PC-3 (cell line): Measurements from ENCODE around the gene EAF2.
"Not testable (repeated sequence)": the region's sequence is repeated elsewhere in the genome, so short reads cannot be mapped to it uniquely, and the experiment has no call there.

Experiments used
- EZH2phosphoT487 ChIP-seq: fragments of 300-600 bp; sonication (generic); IDR thresholded peaks from 2 replicates; pipeline ENCODE4 v1.6.1; 2018; ENCODE audit warnings: mild to moderate bottlenecking, antibody characterized with exemption, low read length, borderline replicate concordance
- TF ChIP-seq, protein P1 (sequence below): fragments of 300-600 bp; sonication (generic); conservative IDR thresholded peaks from 2 replicates; pipeline ENCODE4 v1.5.1; 2017; ENCODE audit warnings: antibody characterized with exemption, low read depth, mild to moderate bottlenecking, low read length

- TF ChIP-seq, protein P1, sequence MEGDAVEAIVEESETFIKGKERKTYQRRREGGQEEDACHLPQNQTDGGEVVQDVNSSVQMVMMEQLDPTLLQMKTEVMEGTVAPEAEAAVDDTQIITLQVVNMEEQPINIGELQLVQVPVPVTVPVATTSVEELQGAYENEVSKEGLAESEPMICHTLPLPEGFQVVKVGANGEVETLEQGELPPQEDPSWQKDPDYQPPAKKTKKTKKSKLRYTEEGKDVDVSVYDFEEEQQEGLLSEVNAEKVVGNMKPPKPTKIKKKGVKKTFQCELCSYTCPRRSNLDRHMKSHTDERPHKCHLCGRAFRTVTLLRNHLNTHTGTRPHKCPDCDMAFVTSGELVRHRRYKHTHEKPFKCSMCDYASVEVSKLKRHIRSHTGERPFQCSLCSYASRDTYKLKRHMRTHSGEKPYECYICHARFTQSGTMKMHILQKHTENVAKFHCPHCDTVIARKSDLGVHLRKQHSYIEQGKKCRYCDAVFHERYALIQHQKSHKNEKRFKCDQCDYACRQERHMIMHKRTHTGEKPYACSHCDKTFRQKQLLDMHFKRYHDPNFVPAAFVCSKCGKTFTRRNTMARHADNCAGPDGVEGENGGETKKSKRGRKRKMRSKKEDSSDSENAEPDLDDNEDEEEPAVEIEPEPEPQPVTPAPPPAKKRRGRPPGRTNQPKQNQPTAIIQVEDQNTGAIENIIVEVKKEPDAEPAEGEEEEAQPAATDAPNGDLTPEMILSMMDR: not testable (repeated sequence)
- TF ChIP-seq EZH2phosphoT487: not testable (repeated sequence)
Observed at GRCh38 chr3:121863247-121863646, 28.2 kb downstream of the EAF2 start.
